MM.1S (cell line): ENCODE measurements around the gene CYP27C1.

Experiments
- DNase-seq: peaks from one replicate; pipeline ENCODE4 v3.0.0-alpha.2; 2015
- H2AFZ ChIP-seq: fragments of 300-600 bp; sonication (generic); 2 replicates; pipeline ENCODE4 v1.6.0; 2016; ENCODE audit warnings: antibody characterized with exemption, low read length
- H3F3A ChIP-seq: fragments of 300-600 bp; sonication (generic); 2 replicates; pipeline ENCODE4 v1.6.1; 2016; ENCODE audit warnings: mild to moderate bottlenecking, antibody characterized with exemption, low read length, moderate library complexity, mixed read lengths; ENCODE audit not compliant: insufficient read depth
- H3K27ac ChIP-seq: fragments of 300-600 bp; sonication (generic); 2 replicates; pipeline ENCODE4 v1.5.1; 2016; ENCODE audit warnings: mild to moderate bottlenecking, low read length
- H3K27me3 ChIP-seq: fragments of 300-600 bp; sonication (generic); replicated peaks from 2 replicates; pipeline ENCODE4 v1.6.0; 2016; ENCODE audit warnings: low read length; ENCODE audit not compliant: insufficient read depth
- H3K36me3 ChIP-seq: fragments of 300-600 bp; sonication (generic); replicated peaks from 2 replicates; pipeline ENCODE4 v1.6.1; 2016; ENCODE audit warnings: mild to moderate bottlenecking, low read length, mixed read lengths; ENCODE audit not compliant: insufficient read depth
- H3K4me1 ChIP-seq: fragments of 300-600 bp; sonication (generic); 2 replicates; pipeline ENCODE4 v1.6.1; 2016; ENCODE audit warnings: low read length, mixed read lengths
- H3K4me2 ChIP-seq: fragments of 300-600 bp; sonication (generic); 2 replicates; pipeline ENCODE4 v1.6.0; 2016; ENCODE audit warnings: low read depth, low read length
- H3K4me3 ChIP-seq: fragments of 300-600 bp; sonication (generic); 2 replicates; pipeline ENCODE4 v1.5.1; 2016; ENCODE audit warnings: low read length, mixed read lengths
- H3K79me2 ChIP-seq: fragments of 300-600 bp; sonication (generic); 2 replicates; pipeline ENCODE4 v1.6.1; 2016; ENCODE audit warnings: mixed run types, low read length, mixed read lengths
- H3K9ac ChIP-seq: fragments of 300-600 bp; sonication (generic); 2 replicates; pipeline ENCODE4 v1.6.1; 2016; ENCODE audit warnings: low read length, mixed read lengths
- H3K9me2 ChIP-seq: fragments of 300-600 bp; sonication (generic); replicated peaks from 2 replicates; pipeline ENCODE4 v1.6.1; 2016; ENCODE audit warnings: mild to moderate bottlenecking, low read length, mixed read lengths; ENCODE audit not compliant: insufficient read depth
- H3K9me3 ChIP-seq: fragments of 300-600 bp; sonication (generic); replicated peaks from 2 replicates; pipeline ENCODE4 v1.6.1; 2016; ENCODE audit warnings: mild to moderate bottlenecking, low read length, mixed read lengths; ENCODE audit not compliant: insufficient read depth
- H4K20me1 ChIP-seq: fragments of 300-600 bp; sonication (generic); 2 replicates; pipeline ENCODE4 v1.6.1; 2016; ENCODE audit warnings: mild to moderate bottlenecking, low read length, moderate library complexity, mixed read lengths; ENCODE audit not compliant: insufficient read depth
- CTCF ChIP-seq: fragments of 300-600 bp; sonication (generic); IDR thresholded peaks from 2 replicates; pipeline ENCODE4 v1.5.1; 2016; ENCODE audit warnings: antibody characterized with exemption, low read length, mixed read lengths
- EZH2 ChIP-seq: fragments of 300-600 bp; sonication (generic); optimal IDR thresholded peaks from 2 replicates; pipeline ENCODE3; 2017; ENCODE audit warnings: low read depth, mild to moderate bottlenecking, antibody characterized with exemption, low read length, mixed read lengths
- EZH2phosphoT487 ChIP-seq: fragments of 300-600 bp; sonication (generic); IDR thresholded peaks from 2 replicates; pipeline ENCODE4 v1.6.1; 2018; ENCODE audit warnings: antibody characterized with exemption, low read length

Gene CYP27C1

DNA sequence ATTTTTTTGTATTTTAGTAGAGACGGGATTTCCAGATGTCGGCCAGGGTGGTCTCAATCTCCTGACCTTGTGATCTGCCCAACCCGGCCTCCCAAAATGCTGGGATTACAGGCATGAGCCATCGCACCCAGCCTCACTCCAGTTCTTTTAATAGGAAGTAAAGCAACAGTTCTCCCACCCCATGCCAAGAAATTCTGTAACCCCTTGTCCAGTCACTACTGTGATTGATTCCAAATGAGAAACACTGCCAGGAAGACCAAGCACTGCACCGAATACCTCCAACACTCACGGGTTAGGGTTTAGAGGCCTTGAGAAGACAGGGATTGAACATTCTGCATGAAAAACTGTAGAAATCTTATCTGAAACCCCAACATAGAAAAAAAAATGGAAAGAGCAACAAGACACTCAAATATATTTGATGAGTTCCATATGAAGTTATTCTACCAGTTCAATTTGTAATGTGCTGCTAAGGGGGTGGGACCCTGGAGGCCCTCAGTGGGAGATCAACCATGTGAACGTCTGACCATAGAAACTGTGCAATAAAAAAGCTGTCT lies 65.0 kb downstream of the CYP27C1 start:
- Histone ChIP-seq H3K9me2 (no peaks in the 10 kb centered on the region), H3K4me1 (no peaks in the 10 kb centered on the region), H3K27me3 (no peaks in the 10 kb centered on the region), H2AFZ (no peak overlapping the region), H3F3A (no peaks in the 10 kb centered on the region), H3K36me3 (no peaks in the 10 kb centered on the region), H3K9ac (no peak overlapping the region), H3K4me2 (no peak overlapping the region), H3K79me2 (no peaks in the 10 kb centered on the region), H3K9me3 (no peaks in the 10 kb centered on the region), H4K20me1 (no peaks in the 10 kb centered on the region), H3K4me3 (no peak overlapping the region), H3K27ac (no peak overlapping the region)
- no peak for DNase-seq
- TF ChIP-seq EZH2 = no peak
- TF ChIP-seq EZH2phosphoT487 = no peak
- no peak for TF ChIP-seq CTCF

DNA sequence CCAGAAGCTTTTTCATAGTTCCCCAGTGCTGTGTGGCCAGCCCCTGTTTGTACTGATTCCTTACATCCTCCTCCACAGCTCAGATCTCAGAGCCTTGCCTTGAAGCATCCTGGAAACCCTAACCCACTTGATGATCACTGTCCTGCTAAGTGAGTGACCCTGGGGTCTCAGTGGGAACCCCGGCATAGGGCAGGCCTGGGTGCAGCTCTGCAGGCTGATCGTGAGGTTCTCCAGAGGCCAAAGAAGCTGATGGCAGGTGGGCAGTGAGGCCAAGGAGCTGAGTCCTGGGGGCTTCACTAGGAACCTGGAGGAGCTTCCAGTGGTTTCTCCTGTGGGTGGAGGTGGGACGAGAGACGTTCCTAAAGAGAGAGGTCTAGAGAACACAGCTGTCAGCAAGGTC lies 65.7 kb downstream of the CYP27C1 start:
- Histone ChIP-seq H3K9me3 (no peaks in the 10 kb centered on the region), H3K4me3 (no peak overlapping the region), H3K36me3 (no peaks in the 10 kb centered on the region), H3F3A (no peaks in the 10 kb centered on the region), H3K4me2 (no peak overlapping the region), H3K79me2 (no peaks in the 10 kb centered on the region), H3K9ac (no peak overlapping the region), H4K20me1 (no peaks in the 10 kb centered on the region), H2AFZ (no peak overlapping the region), H3K4me1 (no peaks in the 10 kb centered on the region), H3K9me2 (no peaks in the 10 kb centered on the region), H3K27ac (no peak overlapping the region), H3K27me3 (no peaks in the 10 kb centered on the region)
- DNase-seq = no peak
- TF ChIP-seq EZH2phosphoT487 (no peak), EZH2 (no peak), CTCF (no peak)

- no peak overlapping the region for H2AFZ ChIP-seq
- no peaks in the 10 kb centered on the region for H3K79me2 ChIP-seq
- H3K9ac ChIP-seq = no peak overlapping the region
- no peak overlapping the region for H3K27ac ChIP-seq
- no peak overlapping the region for H3K4me2 ChIP-seq
- DNase-seq = no peak
- H3K4me3 ChIP-seq = no peak overlapping the region
- no peaks in the 10 kb centered on the region for H3K36me3 ChIP-seq
- H3K4me1 ChIP-seq = no peaks in the 10 kb centered on the region
- no peaks in the 10 kb centered on the region for H4K20me1 ChIP-seq
- TF ChIP-seq EZH2phosphoT487 (no peak), EZH2 (no peak), CTCF (no peak)
- H3K27me3 ChIP-seq = no peaks in the 10 kb centered on the region
- H3K9me2 ChIP-seq = no peaks in the 10 kb centered on the region
- H3K9me3 ChIP-seq = no peaks in the 10 kb centered on the region
- no peaks in the 10 kb centered on the region for H3F3A ChIP-seq
Measured at GRCh38 chr2:127153691-127154158, 66.4 kb downstream of the CYP27C1 start.
